Measurements from ENCODE around the gene PCDHGA5. TPM values are rescaled to one million over a fixed set of nuclear protein-coding genes. Genes with fewer than 3 reads are reported as not detected.
"Not testable (repeated sequence)": the region's sequence is repeated elsewhere in the genome, so short reads cannot be mapped to it uniquely, and the experiment has no call there.

The PCDHGA5 gene
- total RNA-seq, 1 donor from 2014 or later: 2.8 TPM

DNA sequence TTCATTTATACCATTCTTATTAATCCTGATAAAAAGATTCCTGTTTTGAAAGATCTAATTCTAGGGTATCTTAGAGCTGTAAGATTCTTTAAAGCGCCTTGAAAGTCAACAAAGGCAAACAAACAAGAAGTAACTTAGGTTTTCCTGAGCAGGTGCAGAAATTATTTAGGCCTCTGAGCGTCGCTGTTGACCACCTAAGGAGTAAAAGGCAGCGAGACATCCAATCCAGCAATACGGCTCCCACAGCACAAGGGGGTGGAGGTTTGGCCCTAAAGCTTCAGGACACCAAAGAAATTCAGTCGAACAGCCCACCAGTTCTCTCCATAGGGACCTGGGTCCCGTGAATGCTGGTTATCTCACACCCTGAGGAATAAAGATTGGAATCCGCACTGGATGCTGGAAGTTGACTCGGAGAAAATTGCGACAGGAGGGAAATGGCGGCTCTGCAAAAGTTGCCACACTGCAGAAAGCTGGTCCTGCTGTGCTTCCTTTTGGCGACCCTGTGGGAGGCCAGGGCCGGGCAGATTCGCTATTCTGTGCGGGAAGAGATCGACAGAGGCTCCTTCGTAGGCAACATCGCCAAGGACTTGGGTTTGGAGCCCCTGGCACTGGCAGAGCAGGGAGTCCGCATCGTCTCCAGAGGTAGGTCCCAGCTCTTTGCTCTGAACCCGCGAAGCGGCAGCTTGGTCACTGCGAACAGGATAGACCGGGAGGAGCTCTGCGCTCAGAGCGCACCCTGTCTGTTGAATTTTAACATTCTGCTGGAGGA lies 25.2 kb upstream of the PCDHGA5 start, which contains the start of gene PCDHGA2:
Gene PCDHGA2 (plus strand): TSS at position 223 of the 769 bp plus-strand sequence.
- intact Hi-C loops (cut with DNase I): no loop called here
- H3K4me1 ChIP-seq: no peaks in the 10 kb centered on the region
- no peaks in the 10 kb centered on the region for H3K36me3 ChIP-seq
- peak within 1 kb of the TSS; percentile 29 for H3K4me3 ChIP-seq
- DNase-seq (no peak), ATAC-seq (no peak)
- H3K9me3 ChIP-seq: peaks cover 56% of the 10 kb centered on the region
- H3K27me3 ChIP-seq (ENCODE audit: low read depth): peaks cover 16% of the 10 kb centered on the region
- TF ChIP-seq, protein P1, sequence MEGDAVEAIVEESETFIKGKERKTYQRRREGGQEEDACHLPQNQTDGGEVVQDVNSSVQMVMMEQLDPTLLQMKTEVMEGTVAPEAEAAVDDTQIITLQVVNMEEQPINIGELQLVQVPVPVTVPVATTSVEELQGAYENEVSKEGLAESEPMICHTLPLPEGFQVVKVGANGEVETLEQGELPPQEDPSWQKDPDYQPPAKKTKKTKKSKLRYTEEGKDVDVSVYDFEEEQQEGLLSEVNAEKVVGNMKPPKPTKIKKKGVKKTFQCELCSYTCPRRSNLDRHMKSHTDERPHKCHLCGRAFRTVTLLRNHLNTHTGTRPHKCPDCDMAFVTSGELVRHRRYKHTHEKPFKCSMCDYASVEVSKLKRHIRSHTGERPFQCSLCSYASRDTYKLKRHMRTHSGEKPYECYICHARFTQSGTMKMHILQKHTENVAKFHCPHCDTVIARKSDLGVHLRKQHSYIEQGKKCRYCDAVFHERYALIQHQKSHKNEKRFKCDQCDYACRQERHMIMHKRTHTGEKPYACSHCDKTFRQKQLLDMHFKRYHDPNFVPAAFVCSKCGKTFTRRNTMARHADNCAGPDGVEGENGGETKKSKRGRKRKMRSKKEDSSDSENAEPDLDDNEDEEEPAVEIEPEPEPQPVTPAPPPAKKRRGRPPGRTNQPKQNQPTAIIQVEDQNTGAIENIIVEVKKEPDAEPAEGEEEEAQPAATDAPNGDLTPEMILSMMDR (IDR thresholded peaks at IDR 0.05): peak; percentile 29
- H3K27ac ChIP-seq: no peak within 1 kb of the TSS

DNA sequence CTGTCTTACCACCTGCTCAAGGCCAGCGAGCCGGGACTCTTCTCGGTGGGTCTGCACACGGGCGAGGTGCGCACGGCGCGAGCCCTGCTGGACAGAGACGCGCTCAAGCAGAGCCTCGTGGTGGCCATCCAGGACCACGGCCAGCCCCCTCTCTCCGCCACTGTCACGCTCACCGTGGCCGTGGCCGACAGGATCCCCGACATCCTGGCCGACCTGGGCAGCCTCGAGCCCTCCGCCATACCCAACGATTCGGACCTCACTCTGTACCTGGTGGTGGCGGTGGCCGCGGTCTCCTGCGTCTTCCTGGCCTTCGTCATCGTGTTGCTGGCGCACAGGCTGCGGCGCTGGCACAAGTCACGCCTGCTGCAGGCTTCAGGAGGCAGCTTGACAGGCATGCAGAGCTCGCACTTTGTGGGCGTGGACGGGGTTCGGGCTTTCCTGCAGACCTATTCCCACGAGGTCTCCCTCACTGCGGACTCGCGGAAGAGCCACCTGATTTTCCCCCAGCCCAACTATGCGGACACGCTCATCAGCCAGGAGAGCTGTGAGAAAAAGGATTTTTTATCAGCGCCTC lies 23.1 kb upstream of the PCDHGA5 start:
- H3K36me3 ChIP-seq; H3K27me3 ChIP-seq (ENCODE audit: low read depth); H3K4me1 ChIP-seq; intact Hi-C loops (cut with DNase I); H3K4me3 ChIP-seq; DNase-seq; ATAC-seq; H3K27ac ChIP-seq: not testable (repeated sequence)
- H3K9me3 ChIP-seq: peaks cover 68% of the 10 kb centered on the region

DNA sequence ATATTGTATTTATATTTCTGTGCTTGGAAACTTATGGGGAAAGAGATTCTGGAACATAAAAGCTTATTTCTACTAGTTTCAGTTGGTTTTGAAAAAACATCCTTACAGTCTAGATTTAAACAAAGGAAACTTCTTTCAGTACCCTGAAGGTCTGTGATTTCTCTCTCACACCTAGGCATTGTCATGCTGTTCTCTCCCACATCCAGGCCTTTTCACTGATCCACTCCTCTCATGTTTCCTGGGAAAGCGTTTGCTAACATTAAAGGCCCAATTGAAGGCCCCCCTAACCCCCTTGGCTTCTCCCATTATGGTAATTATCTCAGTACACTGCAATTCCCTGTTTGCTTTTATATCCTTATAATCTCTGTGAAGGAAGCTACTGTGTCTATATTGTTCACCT lies 21.2 kb upstream of the PCDHGA5 start:
- no peak for DNase-seq
- H3K27me3 ChIP-seq (ENCODE audit: low read depth): peaks cover 3% of the 10 kb centered on the region
- no peaks in the 10 kb centered on the region for H3K36me3 ChIP-seq
- H3K9me3 ChIP-seq: peaks cover 64% of the 10 kb centered on the region
- no peaks in the 10 kb centered on the region for H3K4me1 ChIP-seq
- H3K27ac ChIP-seq: no peak overlapping the region
- H3K4me3 ChIP-seq: no peak overlapping the region
- no peak for ATAC-seq
- TF ChIP-seq, protein P1 (IDR thresholded peaks at IDR 0.05): no peak
- intact Hi-C loops (cut with DNase I): no loop called here

DNA sequence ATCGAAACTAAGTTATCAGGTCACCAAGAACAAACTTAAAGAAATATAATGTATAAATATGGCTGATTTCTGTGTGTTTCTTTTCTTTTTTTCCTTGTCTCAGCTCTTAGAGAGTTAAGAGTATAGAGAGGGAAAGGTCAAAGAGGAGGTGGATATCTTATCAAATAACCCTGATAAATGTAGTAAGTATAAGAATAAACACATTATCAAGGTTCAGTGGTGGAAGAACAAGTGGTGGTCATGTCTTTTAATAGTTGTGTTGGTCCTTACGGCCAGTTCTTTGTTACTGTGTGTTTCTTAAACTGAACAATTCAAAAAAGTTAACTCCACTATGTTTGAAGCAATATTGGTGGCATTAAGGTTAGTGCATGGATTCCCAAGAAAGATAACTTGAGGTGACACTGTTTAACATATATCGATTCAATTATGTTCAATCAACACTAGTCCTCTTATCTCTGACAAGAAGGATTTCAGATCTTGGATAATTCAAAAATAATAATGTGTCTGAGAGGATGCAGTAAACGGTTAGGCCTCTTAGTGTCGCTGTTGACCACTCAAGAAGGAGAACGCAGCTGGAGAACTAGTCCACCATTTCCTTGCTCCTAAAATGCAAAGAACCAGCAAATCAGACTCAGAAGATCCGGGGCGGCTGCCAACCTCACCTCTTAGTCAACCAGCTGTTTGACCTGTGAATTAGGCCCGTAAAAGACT lies 20.6 kb upstream of the PCDHGA5 start, which contains the start of gene PCDHGA3:
Gene PCDHGA3 (plus strand): TSS at position 588 of the 711 bp plus-strand sequence. CDS start 205 bp downstream, outside the sequence.
- H3K4me3 ChIP-seq: peak within 1 kb of the TSS; percentile 22
- no peak for ATAC-seq
- H3K27me3 ChIP-seq (ENCODE audit: low read depth): no peaks in the 10 kb centered on the region
- intact Hi-C loops (cut with DNase I): no loop called here
- H3K9me3 ChIP-seq: peaks cover 59% of the 10 kb centered on the region
- H3K27ac ChIP-seq: no peak within 1 kb of the TSS
- TF ChIP-seq, protein P1 (IDR thresholded peaks at IDR 0.05): peak; percentile 22
- no peak for DNase-seq
- H3K36me3 ChIP-seq: no peaks in the 10 kb centered on the region
- H3K4me1 ChIP-seq: no peaks in the 10 kb centered on the region

DNA sequence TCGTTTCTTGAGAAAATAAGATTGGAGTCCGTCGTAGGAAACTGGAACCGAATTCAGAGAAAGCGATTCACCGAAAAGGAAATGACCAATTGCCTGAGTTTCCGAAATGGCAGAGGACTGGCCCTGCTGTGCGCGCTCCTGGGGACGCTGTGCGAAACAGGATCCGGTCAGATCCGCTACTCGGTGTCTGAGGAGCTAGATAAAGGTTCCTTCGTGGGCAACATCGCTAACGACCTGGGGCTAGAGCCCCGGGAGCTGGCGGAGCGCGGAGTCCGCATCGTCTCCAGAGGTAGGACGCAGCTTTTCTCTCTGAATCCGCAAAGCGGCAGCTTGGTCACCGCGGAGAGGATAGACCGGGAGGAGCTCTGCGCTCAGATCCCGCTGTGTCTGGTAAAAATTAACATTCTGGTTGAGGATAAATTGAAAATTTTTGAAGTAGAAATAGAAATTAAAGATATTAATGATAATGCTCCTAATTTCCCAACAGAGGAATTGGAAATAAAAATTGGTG lies 20.0 kb upstream of the PCDHGA5 start:
- ATAC-seq (no peak), DNase-seq (no peak)
- intact Hi-C loops (cut with DNase I): no loop called here
- Histone ChIP-seq H3K4me3 (peak overlapping the region; percentile 22), H3K36me3 (no peaks in the 10 kb centered on the region), H3K27me3 (ENCODE audit: low read depth) (peaks cover 6% of the 10 kb centered on the region), H3K9me3 (peaks cover 59% of the 10 kb centered on the region), H3K27ac (no peak overlapping the region), H3K4me1 (no peaks in the 10 kb centered on the region)
- TF ChIP-seq, protein P1 (IDR thresholded peaks at IDR 0.05): no peak
